GM10266 (cell line): ENCODE measurements around the gene DBNL.

Experiments used
- DNase-seq: peaks from one replicate; pipeline ENCODE4 v3.0.0; 2012; ENCODE audit errors: extremely low spot score
- TF ChIP-seq, protein P1 (sequence below): IDR thresholded peaks from 2 replicates; pipeline ENCODE4 v1.5.1; 2012; ENCODE audit warnings: mild to moderate bottlenecking, low read depth; ENCODE audit not compliant: control insufficient read depth, insufficient read depth; ENCODE audit errors: missing control alignments

DBNL gene

DNA sequence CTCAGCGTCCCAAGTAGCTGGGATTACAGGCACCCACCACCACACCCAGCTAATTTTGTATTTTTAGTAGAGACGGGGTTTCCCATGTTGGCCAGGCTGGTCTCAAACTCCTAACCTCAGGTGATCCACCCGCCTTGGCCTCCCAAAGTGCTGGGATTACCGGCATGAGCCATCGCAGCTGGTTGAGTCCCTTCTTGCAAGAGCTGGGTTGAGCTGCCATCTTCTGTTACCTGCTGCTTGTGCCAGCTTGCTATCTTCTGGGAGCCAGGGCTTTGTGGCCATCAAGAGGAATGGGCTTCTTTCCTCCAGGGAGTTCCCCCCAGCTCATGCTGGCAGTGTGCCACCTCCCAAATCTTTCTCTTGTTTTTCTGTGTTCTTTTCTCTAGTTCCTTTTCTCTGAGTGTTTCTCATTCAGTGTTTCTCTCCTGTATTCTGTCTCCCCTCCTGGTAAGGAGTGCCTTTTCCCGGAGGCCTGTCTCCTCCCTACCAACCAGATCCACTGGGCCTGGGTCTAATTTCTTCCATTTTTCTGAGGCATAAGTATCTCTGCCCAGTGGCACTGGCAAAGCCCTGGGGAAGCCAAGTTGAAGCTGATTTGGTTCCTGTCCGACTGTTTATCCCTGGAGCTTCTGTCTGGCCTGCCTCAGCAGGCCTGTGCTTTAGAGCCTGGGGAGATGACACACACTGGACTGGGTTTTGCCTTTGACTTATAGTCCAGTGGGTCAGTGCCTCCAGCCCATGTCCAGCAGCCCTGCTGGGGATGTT is 3.7 kb downstream of the DBNL start:
- no peak for DNase-seq
- TF ChIP-seq, protein P1, sequence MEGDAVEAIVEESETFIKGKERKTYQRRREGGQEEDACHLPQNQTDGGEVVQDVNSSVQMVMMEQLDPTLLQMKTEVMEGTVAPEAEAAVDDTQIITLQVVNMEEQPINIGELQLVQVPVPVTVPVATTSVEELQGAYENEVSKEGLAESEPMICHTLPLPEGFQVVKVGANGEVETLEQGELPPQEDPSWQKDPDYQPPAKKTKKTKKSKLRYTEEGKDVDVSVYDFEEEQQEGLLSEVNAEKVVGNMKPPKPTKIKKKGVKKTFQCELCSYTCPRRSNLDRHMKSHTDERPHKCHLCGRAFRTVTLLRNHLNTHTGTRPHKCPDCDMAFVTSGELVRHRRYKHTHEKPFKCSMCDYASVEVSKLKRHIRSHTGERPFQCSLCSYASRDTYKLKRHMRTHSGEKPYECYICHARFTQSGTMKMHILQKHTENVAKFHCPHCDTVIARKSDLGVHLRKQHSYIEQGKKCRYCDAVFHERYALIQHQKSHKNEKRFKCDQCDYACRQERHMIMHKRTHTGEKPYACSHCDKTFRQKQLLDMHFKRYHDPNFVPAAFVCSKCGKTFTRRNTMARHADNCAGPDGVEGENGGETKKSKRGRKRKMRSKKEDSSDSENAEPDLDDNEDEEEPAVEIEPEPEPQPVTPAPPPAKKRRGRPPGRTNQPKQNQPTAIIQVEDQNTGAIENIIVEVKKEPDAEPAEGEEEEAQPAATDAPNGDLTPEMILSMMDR, result no peak

DNA sequence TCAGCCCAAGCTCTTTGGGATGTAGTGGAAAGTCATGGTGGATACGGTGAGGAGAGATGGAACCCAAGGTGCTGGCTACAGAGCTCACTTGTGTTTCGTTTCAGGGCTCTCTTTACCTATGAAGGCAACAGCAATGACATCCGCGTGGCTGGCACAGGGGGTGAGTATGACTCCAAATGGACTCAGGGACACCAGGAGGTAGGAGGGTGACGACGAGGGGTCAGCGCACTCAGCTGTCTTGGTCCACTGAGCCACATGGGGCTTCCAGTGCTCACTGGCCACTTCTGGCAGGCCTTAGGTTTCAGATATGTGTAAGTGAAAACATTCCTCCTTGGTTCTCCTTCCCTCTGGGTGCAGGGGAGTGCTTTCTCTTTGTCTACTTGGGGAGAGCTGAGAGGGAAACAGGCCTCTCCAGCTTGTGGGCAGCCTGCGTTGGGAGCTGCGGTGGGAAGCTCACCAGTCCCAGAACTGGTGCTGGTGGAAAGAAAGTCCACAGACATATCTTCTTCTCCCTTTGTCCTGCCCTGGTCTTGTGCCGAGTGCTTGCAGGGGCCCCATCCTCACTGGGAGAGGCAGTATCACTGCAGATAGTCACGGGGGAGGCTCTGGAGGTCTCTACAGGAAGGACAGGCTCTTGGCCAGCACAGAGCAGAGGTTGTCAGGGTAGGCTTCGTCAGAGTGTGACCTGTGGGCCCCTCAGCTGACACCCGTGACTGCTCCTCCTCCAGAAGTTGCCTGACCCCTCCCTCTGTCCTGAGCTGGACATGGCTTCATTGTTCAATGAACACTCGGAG is 5.8 kb downstream of the DBNL start:
- TF ChIP-seq, protein P1, result no peak

DNA sequence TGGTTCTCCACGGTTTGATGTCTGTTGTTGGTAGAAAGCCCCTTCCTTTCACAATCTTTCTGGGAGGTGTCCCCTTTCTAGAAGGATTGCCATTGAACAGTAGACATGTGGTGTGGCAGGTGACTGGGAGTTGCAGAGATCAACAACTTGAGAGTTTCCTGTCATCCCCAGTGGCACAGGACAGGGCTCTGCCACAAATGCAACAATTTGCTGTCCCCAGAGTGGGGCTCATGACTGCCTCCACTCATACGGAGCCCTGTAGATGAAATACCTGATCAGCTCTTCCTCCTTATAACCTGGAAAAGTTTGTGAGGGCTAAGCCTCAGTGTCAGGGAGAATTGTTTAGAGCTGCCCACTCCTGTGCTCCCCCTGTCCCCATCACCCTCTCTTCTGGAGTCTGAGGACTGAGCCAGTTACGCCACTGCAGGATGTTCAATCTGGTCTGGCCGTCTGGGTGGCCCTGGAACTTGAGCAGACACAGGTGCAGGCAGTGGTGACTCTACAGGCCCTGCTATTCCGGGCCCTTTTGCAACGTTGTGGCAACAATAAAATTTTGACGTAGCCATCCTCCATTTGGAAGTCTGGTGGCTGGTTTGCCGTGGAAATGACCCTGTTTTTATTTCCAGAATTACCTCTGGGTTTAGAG is 6.5 kb downstream of the DBNL start:
- TF ChIP-seq, protein P1, result no peak
- no peak for DNase-seq

More for the DNA sequence above, 5.8 kb downstream of the DBNL start:
- no peak for DNase-seq

DNA sequence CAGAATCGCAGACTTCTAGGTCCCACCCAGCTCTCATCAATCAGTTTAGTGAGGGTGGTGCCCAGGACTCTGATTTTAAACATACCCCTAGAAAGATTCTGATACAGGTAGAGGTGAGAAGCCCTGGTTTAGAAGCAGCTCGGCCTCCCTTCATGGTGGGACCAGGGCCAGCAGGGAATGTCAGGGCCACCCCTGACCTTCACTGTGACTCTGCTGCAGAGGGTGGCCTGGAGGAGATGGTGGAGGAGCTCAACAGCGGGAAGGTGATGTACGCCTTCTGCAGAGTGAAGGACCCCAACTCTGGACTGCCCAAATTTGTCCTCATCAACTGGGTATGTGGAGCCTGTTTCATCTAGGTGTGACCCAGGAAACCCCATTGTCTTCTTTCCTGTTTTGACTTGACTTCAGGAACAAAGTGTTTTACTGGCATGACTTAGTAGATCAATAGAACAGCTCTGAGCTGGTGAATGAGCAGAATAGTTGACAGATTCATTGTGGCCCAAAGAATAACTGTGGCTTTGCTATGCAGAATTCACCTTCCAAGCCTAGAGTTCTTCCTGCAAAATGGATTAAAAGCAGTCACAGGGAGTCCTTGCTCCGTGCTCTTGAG is 7.2 kb downstream of the DBNL start:
- DNase-seq, result no peak
- TF ChIP-seq, protein P1, result no peak

DNA sequence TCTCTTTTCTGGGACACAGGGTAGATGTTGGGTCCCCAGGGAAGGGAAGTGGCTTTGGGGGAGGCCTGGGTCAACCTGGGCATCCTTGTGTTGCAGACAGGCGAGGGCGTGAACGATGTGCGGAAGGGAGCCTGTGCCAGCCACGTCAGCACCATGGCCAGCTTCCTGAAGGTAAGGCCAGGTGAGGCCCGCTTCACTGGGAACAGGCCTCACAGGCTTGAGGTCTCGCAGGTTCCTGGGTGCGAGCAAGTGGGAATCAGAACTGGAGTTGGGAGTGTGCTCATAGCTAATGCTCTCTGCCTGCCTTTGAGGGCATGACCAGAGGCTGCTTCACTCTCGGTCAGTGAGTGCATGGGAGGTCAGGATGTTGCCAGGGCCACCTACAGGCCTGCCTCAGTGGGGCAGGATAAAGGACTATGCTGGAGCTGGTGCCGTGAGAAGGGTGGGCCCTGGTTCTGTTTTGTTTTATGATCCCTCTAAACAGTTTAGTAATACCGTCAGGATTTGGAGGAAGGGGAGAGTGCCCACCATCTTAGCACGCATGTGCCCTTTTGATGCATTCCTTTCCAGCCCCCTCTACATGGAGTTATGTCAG is 8.4 kb downstream of the DBNL start:
- no peak for DNase-seq
- TF ChIP-seq, protein P1, result no peak

DNA sequence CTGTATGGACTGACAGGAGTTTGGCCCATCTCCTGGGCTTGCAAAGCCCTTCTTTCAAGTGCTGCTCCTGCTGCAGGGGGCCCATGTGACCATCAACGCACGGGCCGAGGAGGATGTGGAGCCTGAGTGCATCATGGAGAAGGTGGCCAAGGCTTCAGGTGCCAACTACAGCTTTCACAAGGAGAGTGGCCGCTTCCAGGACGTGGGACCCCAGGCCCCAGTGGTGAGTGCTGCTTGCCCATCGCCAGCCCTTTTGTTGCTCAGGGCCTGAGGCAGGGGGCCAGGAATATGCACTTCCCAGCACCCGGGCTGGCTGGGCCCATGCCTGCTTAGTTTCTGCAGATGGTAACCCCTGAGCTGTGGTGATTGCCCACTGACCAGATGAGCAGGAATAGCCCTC is 12.2 kb downstream of the DBNL start:
- no peak for DNase-seq
- TF ChIP-seq, protein P1, result no peak
